ENCODE measurements around the gene ZNF699. TPM values are rescaled to one million over a fixed set of nuclear protein-coding genes. Genes with fewer than 3 reads are reported as not detected.
"Not testable (repeated sequence)": the region's sequence is repeated elsewhere in the genome, so short reads cannot be mapped to it uniquely, and the experiment has no call there.

Gene ZNF699
- total and polyA plus RNA-seq, 2 donors (not counting 1 experiment from before 2014, with no cell fraction given): 5.2 to 17.3 TPM

- CTCF ChIA-PET: no interaction called here
- POLR2A ChIA-PET: no interaction called here
- H3K27me3 Mint-ChIP-seq: no peaks in the 10 kb centered on the region
- no peak overlapping the region for H3K27ac Mint-ChIP-seq
- no peak overlapping the region for H3K4me3 Mint-ChIP-seq
- H3K9me3 Mint-ChIP-seq (ENCODE audit: insufficient read depth): peaks cover 12% of the 10 kb centered on the region
- peaks cover 5% of the 10 kb centered on the region for H3K79me2 ChIP-seq (ENCODE audit: control insufficient read depth, insufficient read depth, low read length)
- WGBS (ENCODE audit: insufficient coverage): no CpG with 5 or more reads among the region's 2 CpGs
- DNase-seq (no peak), ATAC-seq (ENCODE audit: low read depth) (no peak)
- no peaks in the 10 kb centered on the region for H4K20me1 ChIP-seq (ENCODE audit: control insufficient read depth, insufficient read depth, low read length, poor library complexity, severe bottlenecking)
- no peak overlapping the region for H3K9ac ChIP-seq (ENCODE audit: low read length)
- H2AFZ ChIP-seq (ENCODE audit: insufficient read depth, low read depth, low read length, poor library complexity, severe bottlenecking): no peak overlapping the region
- peaks cover 12 to 55% (median 51%) of the 10 kb centered on the region in 3 donors for H3K9me3 ChIP-seq (ENCODE audit: control extremely low read depth in 1 of 3, control insufficient read depth in 2 of 3, insufficient read depth in 1 of 3, low read length in 2 of 3)
- no peak overlapping the region for H3K4me3 ChIP-seq (ENCODE audit: control extremely low read depth in 1 of 5, extremely low read depth in 1 of 5, insufficient read depth in 1 of 5, low read depth in 2 of 5, low read length in 4 of 5)
- intact Hi-C loops (cut with micrococcal nuclease): no loop called here
- no peaks in the 10 kb centered on the region for H3K4me1 Mint-ChIP-seq
- H3K4me1 ChIP-seq (ENCODE audit: control insufficient read depth in 2 of 2, insufficient read depth in 2 of 2, low read length in 2 of 2): no peaks in the 10 kb centered on the region
- no peaks in the 10 kb centered on the region for H3K27me3 ChIP-seq (replicated peaks in 1 of 4; ENCODE audit: control extremely low read depth in 1 of 4, control insufficient read depth in 3 of 4, insufficient read depth in 4 of 4, low read length in 3 of 4)
- H3K27ac ChIP-seq (ENCODE audit: low read length in 2 of 2): no peak overlapping the region
- no peak for TF ChIP-seq EZH2 (IDR thresholded peaks at IDR 0.05; ENCODE audit: borderline replicate concordance, insufficient read depth, low read depth, low read length, poor library complexity, severe bottlenecking)
- TF ChIP-seq, protein P1, sequence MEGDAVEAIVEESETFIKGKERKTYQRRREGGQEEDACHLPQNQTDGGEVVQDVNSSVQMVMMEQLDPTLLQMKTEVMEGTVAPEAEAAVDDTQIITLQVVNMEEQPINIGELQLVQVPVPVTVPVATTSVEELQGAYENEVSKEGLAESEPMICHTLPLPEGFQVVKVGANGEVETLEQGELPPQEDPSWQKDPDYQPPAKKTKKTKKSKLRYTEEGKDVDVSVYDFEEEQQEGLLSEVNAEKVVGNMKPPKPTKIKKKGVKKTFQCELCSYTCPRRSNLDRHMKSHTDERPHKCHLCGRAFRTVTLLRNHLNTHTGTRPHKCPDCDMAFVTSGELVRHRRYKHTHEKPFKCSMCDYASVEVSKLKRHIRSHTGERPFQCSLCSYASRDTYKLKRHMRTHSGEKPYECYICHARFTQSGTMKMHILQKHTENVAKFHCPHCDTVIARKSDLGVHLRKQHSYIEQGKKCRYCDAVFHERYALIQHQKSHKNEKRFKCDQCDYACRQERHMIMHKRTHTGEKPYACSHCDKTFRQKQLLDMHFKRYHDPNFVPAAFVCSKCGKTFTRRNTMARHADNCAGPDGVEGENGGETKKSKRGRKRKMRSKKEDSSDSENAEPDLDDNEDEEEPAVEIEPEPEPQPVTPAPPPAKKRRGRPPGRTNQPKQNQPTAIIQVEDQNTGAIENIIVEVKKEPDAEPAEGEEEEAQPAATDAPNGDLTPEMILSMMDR (IDR thresholded peaks at IDR 0.05): no peak
- H3K4me2 ChIP-seq (replicated peaks; ENCODE audit: low read depth, low read length, poor library complexity, severe bottlenecking): no peak overlapping the region
- peaks cover 3 to 6% of the 10 kb centered on the region in 2 experiments for H3K36me3 ChIP-seq (replicated peaks in 1 of 2; ENCODE audit: control extremely low read depth in 1 of 2, control insufficient read depth in 1 of 2, extremely low read depth in 1 of 2, insufficient read depth in 2 of 2, low read length in 1 of 2)
These were observed 20.3 kb downstream of the ZNF699 start for GRCh38 chr19:9289231-9289884.

DNA sequence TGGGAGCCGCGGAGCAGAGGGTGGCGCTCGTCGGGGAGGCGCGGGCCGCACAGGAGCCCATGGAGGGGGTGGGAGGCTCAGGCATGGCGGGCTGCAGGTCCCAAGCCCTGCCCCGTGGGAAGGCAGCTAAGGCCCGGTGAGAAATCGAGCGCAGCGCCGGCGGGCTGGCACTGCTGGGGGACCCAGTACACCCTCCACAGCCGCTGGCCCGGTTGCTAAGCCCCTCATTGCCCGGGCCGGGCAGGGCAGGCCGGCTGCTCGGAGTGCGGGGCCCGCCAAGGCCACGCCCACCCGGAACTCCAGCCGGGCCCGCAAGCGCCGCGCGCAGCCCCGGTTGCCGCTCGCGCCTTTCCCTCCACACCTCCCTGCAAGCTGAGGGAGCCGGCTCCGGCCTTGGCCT lies 26.2 kb downstream of the ZNF699 start:
- peak overlapping the region; percentile 28 for H3K4me2 ChIP-seq (replicated peaks; ENCODE audit: low read depth, low read length, poor library complexity, severe bottlenecking)

More for the DNA sequence above, 26.2 kb downstream of the ZNF699 start:
- H3K27me3 ChIP-seq (replicated peaks in 1 of 4; ENCODE audit: control extremely low read depth in 1 of 4, control insufficient read depth in 3 of 4, insufficient read depth in 4 of 4, low read length in 3 of 4); CTCF ChIA-PET; ATAC-seq (ENCODE audit: low read depth); H3K27ac ChIP-seq (ENCODE audit: low read length in 2 of 2); H3K4me1 Mint-ChIP-seq; POLR2A ChIA-PET; intact Hi-C loops (cut with micrococcal nuclease); H3K79me2 ChIP-seq (ENCODE audit: control insufficient read depth, insufficient read depth, low read length); H3K27ac Mint-ChIP-seq; H3K9ac ChIP-seq (ENCODE audit: low read length); H3K36me3 ChIP-seq (replicated peaks in 1 of 2; ENCODE audit: control extremely low read depth in 1 of 2, control insufficient read depth in 1 of 2, extremely low read depth in 1 of 2, insufficient read depth in 2 of 2, low read length in 1 of 2); H4K20me1 ChIP-seq (ENCODE audit: control insufficient read depth, insufficient read depth, low read length, poor library complexity, severe bottlenecking); H3K9me3 Mint-ChIP-seq (ENCODE audit: insufficient read depth); H3K4me1 ChIP-seq (ENCODE audit: control insufficient read depth in 2 of 2, insufficient read depth in 2 of 2, low read length in 2 of 2): not testable (repeated sequence)
- H3K4me3 Mint-ChIP-seq: peak overlapping the region; percentile 50
- WGBS (ENCODE audit: insufficient coverage): 25% methylated on average over 35 of the region's 38 CpGs
- Histone ChIP-seq H3K9me3 (ENCODE audit: control extremely low read depth in 1 of 3, control insufficient read depth in 2 of 3, insufficient read depth in 1 of 3, low read length in 2 of 3) (peaks cover 0 to 53% (median 13%) of the 10 kb centered on the region in 3 donors), H2AFZ (ENCODE audit: insufficient read depth, low read depth, low read length, poor library complexity, severe bottlenecking) (peak overlapping the region; percentile 19), H3K4me3 (ENCODE audit: control extremely low read depth in 1 of 5, extremely low read depth in 1 of 5, insufficient read depth in 1 of 5, low read depth in 2 of 5, low read length in 4 of 5) (peak overlapping the region in 4 of 5 experiments; percentile 15 to 39 (median 27))
- H3K27me3 Mint-ChIP-seq: peaks cover 21% of the 10 kb centered on the region
- DNase-seq: peak; percentile 9
